DOHH2 (cell line): ENCODE measurements around the gene CRYBG1.

Source experiments
- CTCF ChIP-seq: fragments of 200-600 bp; sonication (generic); IDR thresholded peaks from one replicate; pipeline ENCODE4 v1.5.1; 2014; ENCODE audit warnings: antibody characterized with exemption, mild to moderate bottlenecking, low read depth, low read length; ENCODE audit not compliant: poor library complexity, severe bottlenecking
- EZH2phosphoT487 ChIP-seq: fragments of 200-600 bp; sonication (generic); IDR thresholded peaks from 2 replicates; pipeline ENCODE4 v1.6.1; 2017; ENCODE audit warnings: borderline replicate concordance, mild to moderate bottlenecking, antibody characterized with exemption, low read length, moderate library complexity, mixed read lengths

- TF ChIP-seq CTCF (no peak), EZH2phosphoT487 (no peak)
These were observed 201.3 kb downstream of the CRYBG1 start for GRCh38 chr6:106561686-106562405.
